H9 (cell line): ENCODE measurements around the gene UHRF1. TPM values are rescaled to one million over a fixed set of nuclear protein-coding genes. Genes with fewer than 3 reads are reported as not detected.
A peak's percentile ranks its signal among the peaks of the same experiment; 100 is the strongest.
"Not testable (repeated sequence)": the region's sequence is repeated elsewhere in the genome, so short reads cannot be mapped to it uniquely, and the experiment has no call there.

Experiments used
- DNase-seq: peaks from one replicate; pipeline ENCODE4 v3.0.0-alpha.2; 2017
- H2AFZ ChIP-seq: one replicate; pipeline ENCODE4 v1.6.1; 2013; ENCODE audit warnings: mild to moderate bottlenecking, low read length, control low read depth, moderate library complexity
- H2AK5ac ChIP-seq: 2 replicates; pipeline ENCODE4 v1.6.1; 2013; ENCODE audit warnings: low read length, control low read depth, mixed read lengths; ENCODE audit not compliant: insufficient read length
- H2BK120ac ChIP-seq: one replicate; pipeline ENCODE4 v1.6.1; 2013; ENCODE audit warnings: low read depth, mild to moderate bottlenecking, low read length, control low read depth, inconsistent platforms; ENCODE audit not compliant: poor library complexity, severe bottlenecking
- H2BK12ac ChIP-seq: 2 replicates; pipeline ENCODE4 v1.6.1; 2013; ENCODE audit warnings: low read length, control low read depth, mixed read lengths, low read depth; ENCODE audit not compliant: insufficient read length
- H2BK15ac ChIP-seq: 2 replicates; pipeline ENCODE4 v1.6.1; 2013; ENCODE audit warnings: low read depth, low read length, control low read depth
- H2BK20ac ChIP-seq: one replicate; pipeline ENCODE4 v1.6.1; 2013; ENCODE audit warnings: low read depth, mild to moderate bottlenecking, low read length, control low read depth, inconsistent platforms; ENCODE audit not compliant: poor library complexity, severe bottlenecking
- H2BK5ac ChIP-seq: 2 replicates; pipeline ENCODE4 v1.6.1; 2013; ENCODE audit warnings: low read length, control low read depth, mixed read lengths; ENCODE audit not compliant: insufficient read length
- H3K14ac ChIP-seq: 2 replicates; pipeline ENCODE4 v1.6.1; 2013; ENCODE audit warnings: low read length, control low read depth; ENCODE audit not compliant: insufficient read depth
- H3K18ac ChIP-seq: 2 replicates; pipeline ENCODE4 v1.6.1; 2013; ENCODE audit warnings: low read depth, mild to moderate bottlenecking, mixed read lengths, low read length, control low read depth; ENCODE audit not compliant: insufficient read length
- H3K23ac ChIP-seq: 2 replicates; pipeline ENCODE4 v1.6.1; 2013; ENCODE audit warnings: low read length, control low read depth, mixed read lengths, low read depth; ENCODE audit not compliant: insufficient read length
- H3K23me2 ChIP-seq: 2 replicates; pipeline ENCODE4 v1.6.1; 2013; ENCODE audit warnings: low read depth, mild to moderate bottlenecking, mixed read lengths, low read length, control low read depth; ENCODE audit not compliant: insufficient read length, poor library complexity, severe bottlenecking
- H3K27ac ChIP-seq: 2 replicates; pipeline ENCODE4 v1.5.1; 2013; ENCODE audit warnings: low read length, control low read depth, mixed read lengths, low read depth; ENCODE audit not compliant: insufficient read length
- H3K27me3 ChIP-seq: 2 replicates; pipeline ENCODE4 v1.6.1; 2013; ENCODE audit warnings: low read length, control low read depth, inconsistent platforms; ENCODE audit not compliant: insufficient read depth
- H3K4ac ChIP-seq: 2 replicates; pipeline ENCODE4 v1.6.1; 2013; ENCODE audit warnings: low read depth, mild to moderate bottlenecking, control low read depth, inconsistent platforms, low read length, moderate library complexity
- H3K4me1 ChIP-seq: 2 replicates; pipeline ENCODE4 v1.6.1; 2013; ENCODE audit warnings: low read length, control low read depth, inconsistent platforms; ENCODE audit not compliant: insufficient read depth
- H3K4me2 ChIP-seq: 2 replicates; pipeline ENCODE4 v1.6.1; 2013; ENCODE audit warnings: low read length, control low read depth, mixed read lengths; ENCODE audit not compliant: insufficient read length, insufficient read depth
- H3K56ac ChIP-seq: 2 replicates; pipeline ENCODE4 v1.6.1; 2013; ENCODE audit warnings: low read depth, mild to moderate bottlenecking, mixed read lengths, low read length, control low read depth; ENCODE audit not compliant: insufficient read length
- H3K79me1 ChIP-seq: 2 replicates; pipeline ENCODE4 v1.6.1; 2013; ENCODE audit warnings: low read depth, mild to moderate bottlenecking, moderate library complexity, low read length, control low read depth, inconsistent platforms; ENCODE audit not compliant: insufficient read depth, poor library complexity, severe bottlenecking
- H3K79me2 ChIP-seq: 2 replicates; pipeline ENCODE4 v1.6.1; 2013; ENCODE audit warnings: low read length, control low read depth, inconsistent platforms; ENCODE audit not compliant: insufficient read depth
- H3K9ac ChIP-seq: 2 replicates; pipeline ENCODE4 v1.6.1; 2013; ENCODE audit warnings: low read length, control low read depth, mixed read lengths; ENCODE audit not compliant: insufficient read length; ENCODE audit errors: extremely low read depth
- H3K9me3 ChIP-seq: one replicate; pipeline ENCODE4 v1.6.1; 2013; ENCODE audit warnings: low read depth, low read length, inconsistent platforms; ENCODE audit not compliant: control insufficient read depth
- H3T11ph ChIP-seq: one replicate; pipeline ENCODE4 v1.6.1; 2013; ENCODE audit warnings: mild to moderate bottlenecking, low read length, control low read depth, inconsistent platforms
- H4K20me1 ChIP-seq: one replicate; pipeline ENCODE4 v1.6.1; 2013; ENCODE audit not compliant: control insufficient read depth, insufficient read length, insufficient read depth
- H4K5ac ChIP-seq: 2 replicates; pipeline ENCODE4 v1.6.1; 2013; ENCODE audit warnings: low read depth, mild to moderate bottlenecking, mixed read lengths, low read length, control low read depth; ENCODE audit not compliant: insufficient read length
- H4K8ac ChIP-seq: replicated peaks from 2 replicates; pipeline ENCODE4 v1.6.1; 2013; ENCODE audit warnings: low read length, control low read depth, mixed read lengths, low read depth; ENCODE audit not compliant: insufficient read length
- H4K91ac ChIP-seq: 2 replicates; pipeline ENCODE4 v1.6.1; 2013; ENCODE audit warnings: low read depth, mild to moderate bottlenecking, moderate library complexity, mixed read lengths, low read length, control low read depth; ENCODE audit not compliant: insufficient read length
- H3K27ac Mint-ChIP-seq, 3 experiments: 2 replicates in 2 of 3; 3 replicates in 1 of 3; pipeline ENCODE4 v1.8.0; 2020 to 2021; ENCODE audit warnings: mixed read lengths in 3 of 3, mild to moderate bottlenecking in 1 of 3, moderate library complexity in 1 of 3
- H3K27me3 Mint-ChIP-seq: 2 replicates; pipeline ENCODE4 v1.8.0; 2021; ENCODE audit warnings: low read depth, mild to moderate bottlenecking, moderate library complexity, mixed read lengths
- H3K36me3 Mint-ChIP-seq, 3 experiments: 2 replicates in 2 of 3; 3 replicates in 1 of 3; pipeline ENCODE4 v1.8.0; 2020 to 2021; ENCODE audit warnings: low read depth in 3 of 3, mixed read lengths in 3 of 3; ENCODE audit not compliant: insufficient read depth in 1 of 3
- H3K4me1 Mint-ChIP-seq, 2 experiments: 2 replicates each; pipeline ENCODE4 v1.8.0; 2020; ENCODE audit warnings: mixed read lengths in 2 of 2
- H3K4me3 Mint-ChIP-seq, 2 experiments: 2 replicates in 1 of 2; 3 replicates in 1 of 2; pipeline ENCODE4 v1.8.0; 2020 to 2021; ENCODE audit warnings: mild to moderate bottlenecking in 2 of 2, mixed read lengths in 2 of 2, moderate library complexity in 1 of 2
- H3K9me3 Mint-ChIP-seq, 2 experiments: 2 replicates in 1 of 2; 3 replicates in 1 of 2; pipeline ENCODE4 v1.8.0; 2020; ENCODE audit warnings: mild to moderate bottlenecking in 2 of 2, mixed read lengths in 2 of 2, moderate library complexity in 1 of 2
- CTCF ChIP-seq: fragments of 200-600 bp; sonication (generic); conservative IDR thresholded peaks from 3 replicates; pipeline ENCODE4 v1.8.0; 2021; ENCODE audit warnings: antibody characterized with exemption, mild to moderate bottlenecking
- WGBS: extraction: QIAGEN DNeasy Blood & Tissue Kit; methylation state at CpG from one replicate; pipeline ENCODE4 v1.1.7; 2013; ENCODE audit warnings: missing lambda C conversion rate, low lambda C conversion rate, mixed read lengths; ENCODE audit not compliant: insufficient read length; ENCODE audit errors: extremely low coverage; 5-methylcytosine and 5-hydroxymethylcytosine counted together
- total RNA-seq: library from RNA; stranded (reverse); gene quantifications from 2 replicates; pipeline ENCODE4 v1.2.1, GENCODE V29; 2021

Gene UHRF1
- total RNA-seq, 1 experiment from 2014 or later: 106 TPM

DNA sequence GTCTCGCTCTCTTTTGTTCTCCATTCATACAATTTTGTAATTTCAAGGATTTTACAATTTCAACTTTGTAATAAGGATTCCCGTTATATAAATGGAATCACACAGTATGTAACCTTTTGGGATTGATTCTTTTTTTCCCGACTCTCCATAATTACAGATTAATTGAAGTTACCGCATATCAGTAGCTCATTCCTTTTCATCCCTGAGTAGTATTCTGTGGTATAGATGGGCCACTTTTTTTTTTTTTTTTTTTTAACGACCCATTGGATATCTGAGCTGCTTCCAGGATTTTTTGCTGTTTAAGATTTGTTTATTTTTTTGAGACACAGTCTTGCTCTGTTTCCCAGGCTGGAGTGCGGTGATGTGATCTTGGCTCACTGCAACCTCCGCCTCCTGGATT lies 27.8 kb downstream of the UHRF1 start:
- Histone ChIP-seq H2BK120ac (no peak overlapping the region), H4K5ac (no peak overlapping the region), H3K27me3 (no peaks in the 10 kb centered on the region), H3K79me1 (no peaks in the 10 kb centered on the region), H3K4me2 (no peak overlapping the region), H3K18ac (no peak overlapping the region), H3K27ac (no peak overlapping the region), H2AK5ac (no peak overlapping the region), H2BK5ac (no peak overlapping the region), H3K9me3 (no peaks in the 10 kb centered on the region), H3K23me2 (no peaks in the 10 kb centered on the region), H3K4ac (no peak overlapping the region), H3K79me2 (no peaks in the 10 kb centered on the region; the same call in 1 of the 2 replicates), H4K91ac (no peak overlapping the region), H3K14ac (no peak overlapping the region), H4K8ac (no peak overlapping the region), H4K20me1 (no peaks in the 10 kb centered on the region), H3K4me1 (no peaks in the 10 kb centered on the region), H3K9ac (no peak overlapping the region), H3K56ac (no peak overlapping the region), H2BK20ac (no peak overlapping the region), H3K23ac (no peak overlapping the region), H2BK15ac (no peak overlapping the region), H2AFZ (no peak overlapping the region), H3T11ph (no peak overlapping the region), H2BK12ac (no peak overlapping the region)
- TF ChIP-seq CTCF: no peak
- WGBS: no CpG with 5 or more reads among the region's 7 CpGs
- no peaks in the 10 kb centered on the region for H3K9me3 Mint-ChIP-seq
- no peak overlapping the region for H3K27ac Mint-ChIP-seq
- H3K4me1 Mint-ChIP-seq: no peaks in the 10 kb centered on the region
- H3K4me3 Mint-ChIP-seq: no peak overlapping the region
- peaks cover 28 to 81% (median 69%) of the 10 kb centered on the region in 3 experiments for H3K36me3 Mint-ChIP-seq
- no peak for DNase-seq
- H3K27me3 Mint-ChIP-seq: no peaks in the 10 kb centered on the region

GRCh38 chr19:4938461-4938860 lies 29.2 kb downstream of the UHRF1 start:
- H2BK5ac ChIP-seq, H2AK5ac ChIP-seq, DNase-seq, H3K9me3 Mint-ChIP-seq, H2BK15ac ChIP-seq, H3K23me2 ChIP-seq, H3K18ac ChIP-seq, H4K20me1 ChIP-seq, H3K4me3 Mint-ChIP-seq, H3K79me1 ChIP-seq, H3K79me2 ChIP-seq, H3K14ac ChIP-seq, H4K5ac ChIP-seq, H2BK120ac ChIP-seq, H3K4ac ChIP-seq, H2BK20ac ChIP-seq, H3K9me3 ChIP-seq, H3T11ph ChIP-seq, H4K8ac ChIP-seq, H3K23ac ChIP-seq, H3K27ac ChIP-seq, H3K27me3 Mint-ChIP-seq, H3K4me2 ChIP-seq, H3K27me3 ChIP-seq, H4K91ac ChIP-seq, H3K9ac ChIP-seq, H3K56ac ChIP-seq, H2BK12ac ChIP-seq, H2AFZ ChIP-seq, H3K4me1 ChIP-seq, H3K4me1 Mint-ChIP-seq: not testable (repeated sequence)
- peak overlapping the region in 1 of 3 experiments; percentile 52; a peak in 1 of 7 replicates for H3K27ac Mint-ChIP-seq
- peaks cover 23 to 82% (median 60%) of the 10 kb centered on the region in 3 experiments for H3K36me3 Mint-ChIP-seq
- no CpG with 5 or more reads among the region's 4 CpGs for WGBS
